Measurements from ENCODE around the gene ARID1B. TPM values are rescaled to one million over a fixed set of nuclear protein-coding genes. Genes with fewer than 3 reads are reported as not detected.

The ARID1B gene
- polyA plus RNA-seq, 1 experiment, result 19.2 TPM

DNA sequence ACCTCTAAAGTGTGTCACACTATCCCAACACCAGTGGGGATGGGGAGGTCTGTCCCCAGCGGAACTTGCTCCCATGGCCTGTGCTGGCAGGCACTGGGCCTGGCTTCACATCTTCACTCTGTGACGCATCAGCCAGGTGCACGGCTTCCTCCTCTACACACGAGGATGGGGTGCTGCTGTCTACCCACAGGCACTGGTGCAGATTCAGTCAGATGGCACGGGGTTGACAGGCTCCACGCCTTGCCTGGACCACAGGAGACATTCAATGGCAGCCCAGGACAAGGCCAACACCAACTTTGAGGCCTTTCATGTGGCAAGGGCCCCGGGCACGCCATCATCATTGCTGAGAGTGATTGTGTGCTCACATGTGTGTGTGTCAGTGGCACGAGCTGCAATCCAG is 453.7 kb downstream of the ARID1B start:
- H3K4me3 ChIP-seq (ENCODE audit: low read depth, low read length), result no peak overlapping the region
- no peak for DNase-seq (ENCODE audit: low read depth, low spot score)
- H3K9me3 ChIP-seq (ENCODE audit: control insufficient read depth, insufficient read depth, low read length), result peaks cover 3% of the 10 kb centered on the region; the same call in 1 of the 2 replicates
- no peak overlapping the region for H3K27ac ChIP-seq (ENCODE audit: low read depth, low read length)
- TF ChIP-seq, protein P1, sequence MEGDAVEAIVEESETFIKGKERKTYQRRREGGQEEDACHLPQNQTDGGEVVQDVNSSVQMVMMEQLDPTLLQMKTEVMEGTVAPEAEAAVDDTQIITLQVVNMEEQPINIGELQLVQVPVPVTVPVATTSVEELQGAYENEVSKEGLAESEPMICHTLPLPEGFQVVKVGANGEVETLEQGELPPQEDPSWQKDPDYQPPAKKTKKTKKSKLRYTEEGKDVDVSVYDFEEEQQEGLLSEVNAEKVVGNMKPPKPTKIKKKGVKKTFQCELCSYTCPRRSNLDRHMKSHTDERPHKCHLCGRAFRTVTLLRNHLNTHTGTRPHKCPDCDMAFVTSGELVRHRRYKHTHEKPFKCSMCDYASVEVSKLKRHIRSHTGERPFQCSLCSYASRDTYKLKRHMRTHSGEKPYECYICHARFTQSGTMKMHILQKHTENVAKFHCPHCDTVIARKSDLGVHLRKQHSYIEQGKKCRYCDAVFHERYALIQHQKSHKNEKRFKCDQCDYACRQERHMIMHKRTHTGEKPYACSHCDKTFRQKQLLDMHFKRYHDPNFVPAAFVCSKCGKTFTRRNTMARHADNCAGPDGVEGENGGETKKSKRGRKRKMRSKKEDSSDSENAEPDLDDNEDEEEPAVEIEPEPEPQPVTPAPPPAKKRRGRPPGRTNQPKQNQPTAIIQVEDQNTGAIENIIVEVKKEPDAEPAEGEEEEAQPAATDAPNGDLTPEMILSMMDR (IDR thresholded peaks at IDR 0.05; ENCODE audit: low read depth, low read length), result no peak
- ChIA-PET POLR2A (no interaction called here), CTCF (no interaction called here)
- peaks cover 20% of the 10 kb centered on the region for H3K27me3 ChIP-seq (ENCODE audit: control insufficient read depth, insufficient read depth, low read length)

DNA sequence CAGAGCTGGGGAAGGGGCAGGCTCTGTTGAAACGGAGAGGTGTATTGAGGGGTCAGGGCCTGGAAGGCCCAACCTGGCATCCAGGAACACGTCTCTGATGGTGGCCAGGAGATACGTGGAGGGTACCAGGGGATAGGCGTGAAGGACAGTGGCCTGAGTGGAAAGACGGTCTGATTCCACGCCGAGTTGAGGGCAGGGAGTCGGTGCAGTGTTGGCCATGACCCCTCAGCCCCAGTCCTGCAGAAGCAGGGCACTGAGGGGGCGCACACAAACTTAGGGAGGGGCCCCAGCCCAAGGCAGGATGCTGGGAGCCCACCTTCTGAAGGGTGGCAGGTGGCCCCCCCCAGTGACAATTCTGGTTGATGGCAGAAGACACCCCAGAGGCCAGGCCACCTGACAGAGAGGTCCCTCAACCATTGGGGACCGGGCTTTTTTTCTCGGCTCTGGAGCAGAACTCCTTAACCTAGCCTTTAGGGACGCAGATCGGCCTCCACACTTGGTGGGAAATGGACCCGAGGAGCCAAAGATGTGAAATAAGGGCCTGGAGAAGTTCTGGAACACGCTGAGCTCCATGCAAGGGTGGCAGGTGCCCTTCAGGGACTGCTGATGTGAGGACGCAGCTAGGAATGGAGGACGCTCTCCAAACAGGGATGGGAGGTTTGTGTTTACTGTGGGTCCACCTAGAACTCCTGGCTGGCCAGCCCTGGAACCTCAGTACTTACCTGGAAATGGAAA is 455.1 kb downstream of the ARID1B start:
- Histone ChIP-seq H3K9me3 (ENCODE audit: control insufficient read depth, insufficient read depth, low read length) (peaks cover 3% of the 10 kb centered on the region; the same call in 1 of the 2 replicates), H3K27ac (ENCODE audit: low read depth, low read length) (no peak overlapping the region), H3K27me3 (ENCODE audit: control insufficient read depth, insufficient read depth, low read length) (peaks cover 24% of the 10 kb centered on the region), H3K4me3 (ENCODE audit: low read depth, low read length) (no peak overlapping the region)
- POLR2A ChIA-PET, result no interaction called here
- TF ChIP-seq, protein P1 (IDR thresholded peaks at IDR 0.05; ENCODE audit: low read depth, low read length), result no peak
- DNase-seq (ENCODE audit: low read depth, low spot score), result no peak
- CTCF ChIA-PET, result interaction anchor here (0.6 kb wide), 1 partner anchor 87 kb away, joined by 3 read pairs; no protein-coding TSS in a partner anchor

DNA sequence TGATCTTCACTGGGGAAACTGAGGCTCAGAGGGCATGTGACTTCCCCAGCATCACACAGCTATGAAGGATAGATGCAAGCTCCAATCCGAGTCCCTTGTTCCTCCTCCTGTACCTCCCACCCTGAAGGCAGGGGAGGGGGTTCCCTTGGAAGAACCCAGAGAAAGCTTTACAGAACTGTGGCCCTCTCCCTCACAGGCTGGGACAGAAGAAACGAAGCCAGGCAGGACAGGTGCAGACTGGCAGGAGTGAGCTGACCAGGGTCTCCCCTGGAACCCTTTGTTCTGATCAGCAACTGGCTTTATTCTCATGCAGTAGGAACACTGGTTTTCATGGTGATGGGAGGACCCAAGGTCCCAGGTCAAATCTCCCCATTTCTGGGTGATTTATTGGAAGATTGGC is 456.0 kb downstream of the ARID1B start:
- Histone ChIP-seq H3K9me3 (ENCODE audit: control insufficient read depth, insufficient read depth, low read length) (peaks cover 3% of the 10 kb centered on the region; the same call in 1 of the 2 replicates), H3K4me3 (ENCODE audit: low read depth, low read length) (no peak overlapping the region), H3K27me3 (ENCODE audit: control insufficient read depth, insufficient read depth, low read length) (peaks cover 24% of the 10 kb centered on the region), H3K27ac (ENCODE audit: low read depth, low read length) (no peak overlapping the region)
- ChIA-PET CTCF (interaction anchor here (0.6 kb wide), 2 partner anchors 87 to 176 kb away, joined by 3 read pairs; no protein-coding TSS in a partner anchor), POLR2A (no interaction called here)
- TF ChIP-seq, protein P1 (IDR thresholded peaks at IDR 0.05; ENCODE audit: low read depth, low read length), result no peak
- no peak for DNase-seq (ENCODE audit: low read depth, low spot score)

DNA sequence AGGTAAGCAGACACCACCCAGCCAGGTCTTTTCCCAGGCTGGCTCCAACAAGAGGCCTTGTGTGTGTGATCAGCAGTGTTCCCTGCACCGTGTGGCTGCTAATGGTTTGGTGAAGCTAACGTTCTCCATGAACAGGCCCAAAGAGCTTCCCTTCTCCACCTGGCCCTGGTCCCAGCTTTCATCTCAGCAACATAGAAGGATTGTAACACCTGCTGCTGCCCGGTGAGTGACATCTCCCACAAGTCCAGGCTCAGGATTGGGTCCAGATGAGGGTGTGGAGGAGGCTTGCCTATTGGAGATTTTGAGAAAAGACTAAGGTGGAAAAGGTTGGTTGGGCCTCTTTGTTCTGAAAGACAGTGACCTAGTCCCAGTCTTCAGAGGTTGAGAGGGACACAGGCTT is 456.5 kb downstream of the ARID1B start:
- H3K27me3 ChIP-seq (ENCODE audit: control insufficient read depth, insufficient read depth, low read length), result peaks cover 24% of the 10 kb centered on the region
- no peak overlapping the region for H3K27ac ChIP-seq (ENCODE audit: low read depth, low read length)
- ChIA-PET CTCF (interaction anchor here (0.6 kb wide), 1 partner anchor 177 kb away, joined by 3 read pairs; no protein-coding TSS in a partner anchor), POLR2A (no interaction called here)
- TF ChIP-seq, protein P1 (IDR thresholded peaks at IDR 0.05; ENCODE audit: low read depth, low read length), result no peak
- H3K9me3 ChIP-seq (ENCODE audit: control insufficient read depth, insufficient read depth, low read length), result peaks cover 3% of the 10 kb centered on the region; the same call in 1 of the 2 replicates
- DNase-seq (ENCODE audit: low read depth, low spot score), result no peak
- no peak overlapping the region for H3K4me3 ChIP-seq (ENCODE audit: low read depth, low read length)

DNA sequence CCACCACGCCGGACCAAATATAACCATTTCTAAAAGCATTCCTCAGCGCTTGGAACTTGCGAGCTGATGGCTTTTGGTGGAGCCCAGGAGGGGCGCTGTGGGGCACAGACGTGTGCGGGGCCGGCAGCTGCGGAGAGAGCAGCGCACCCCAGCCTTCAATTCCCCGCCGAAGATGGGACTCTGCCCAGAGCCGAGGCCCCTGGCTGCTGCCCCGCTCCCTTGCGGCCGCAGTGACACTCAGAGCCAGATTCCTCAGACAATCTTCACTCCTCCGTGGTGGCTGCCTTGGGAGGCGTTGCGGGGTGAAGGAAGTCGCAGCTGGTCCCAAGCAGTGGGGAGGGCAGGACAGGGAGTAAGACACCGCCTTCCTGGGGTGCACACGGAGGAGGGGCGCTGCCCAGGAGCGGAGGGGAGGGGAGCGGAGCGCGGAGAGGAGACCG is 458.4 kb downstream of the ARID1B start:
- TF ChIP-seq, protein P1 (IDR thresholded peaks at IDR 0.05; ENCODE audit: low read depth, low read length), result peak; percentile 67
- H3K27ac ChIP-seq (ENCODE audit: low read depth, low read length), result no peak overlapping the region
- peak overlapping the region; percentile 51 for H3K4me3 ChIP-seq (ENCODE audit: low read depth, low read length)
- H3K27me3 ChIP-seq (ENCODE audit: control insufficient read depth, insufficient read depth, low read length), result peaks cover 20% of the 10 kb centered on the region
- peaks cover 3% of the 10 kb centered on the region; the same call in 1 of the 2 replicates for H3K9me3 ChIP-seq (ENCODE audit: control insufficient read depth, insufficient read depth, low read length)
- POLR2A ChIA-PET, result no interaction called here
- CTCF ChIA-PET, result interaction anchor here (0.5 to 1.4 kb wide), 10 partner anchors 8 to 893 kb away, joined by 3 to 7 read pairs (median 4); no protein-coding TSS in a partner anchor
- no peak for DNase-seq (ENCODE audit: low read depth, low spot score)

Measured in AG04450 (cell line).